ENCODE measurements around the gene CTNNB1. TPM values are rescaled to one million over a fixed set of nuclear protein-coding genes. Genes with fewer than 3 reads are reported as not detected.
A peak's percentile ranks its signal among the peaks of the same experiment; 100 is the strongest.

The CTNNB1 gene
- total RNA-seq, 2 donors from 2014 or later = 109 to 150 TPM

- H3K27ac Mint-ChIP-seq = no peak overlapping the region
- no peaks in the 10 kb centered on the region for H3K9me3 Mint-ChIP-seq
- H3K4me1 Mint-ChIP-seq = peaks cover 57% of the 10 kb centered on the region
- no peak for ATAC-seq (replicated peaks)
- no peak overlapping the region for H3K4me3 Mint-ChIP-seq
- H3K27me3 Mint-ChIP-seq = no peaks in the 10 kb centered on the region
- peaks cover 41% of the 10 kb centered on the region for H3K36me3 Mint-ChIP-seq (ENCODE audit: low read depth)
Observed at GRCh38 chr3:41219424-41219823, 20.1 kb downstream of the CTNNB1 start.

DNA sequence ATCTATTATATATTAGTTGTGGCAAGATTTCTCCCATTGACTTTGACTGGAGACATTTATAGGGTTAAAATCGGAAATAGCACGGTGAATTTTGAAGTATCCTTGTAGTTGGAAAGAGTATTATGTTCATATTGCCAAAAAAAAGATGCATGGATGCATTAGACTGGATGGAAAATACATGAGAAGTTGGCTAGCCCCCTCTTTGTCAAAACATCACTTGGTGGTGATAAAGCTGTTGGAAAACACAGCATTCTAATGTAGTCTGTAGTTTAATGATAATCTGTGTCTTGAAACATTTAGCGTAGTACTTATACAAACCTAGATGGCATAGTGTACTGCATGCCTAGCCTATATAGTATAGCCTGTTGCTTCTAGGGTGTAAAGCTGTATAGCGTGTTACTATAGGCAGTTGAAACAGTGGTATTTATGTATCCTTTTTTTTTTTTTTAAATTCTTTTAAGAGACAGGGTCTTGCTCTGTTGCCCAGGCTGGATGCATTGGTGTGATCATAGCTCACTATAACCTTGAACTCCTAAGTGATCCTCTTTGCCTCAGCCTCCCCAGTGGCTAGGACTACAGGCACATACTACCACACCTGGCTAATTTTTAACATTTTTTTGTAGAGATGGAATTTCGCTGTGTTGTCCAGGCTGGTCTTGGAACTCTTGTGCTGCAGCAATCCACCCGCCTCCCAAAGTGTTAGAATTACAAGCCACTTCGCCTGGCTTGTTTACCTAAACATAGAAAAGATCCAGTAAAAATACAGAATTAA is 21.8 kb downstream of the CTNNB1 start:
- ATAC-seq (replicated peaks) = no peak
- Mint-ChIP-seq H3K4me1 (peaks cover 49% of the 10 kb centered on the region), H3K36me3 (ENCODE audit: low read depth) (peaks cover 53% of the 10 kb centered on the region), H3K27ac (peak overlapping the region; percentile 84), H3K27me3 (no peaks in the 10 kb centered on the region), H3K9me3 (no peaks in the 10 kb centered on the region), H3K4me3 (peak overlapping the region; percentile 42)

DNA sequence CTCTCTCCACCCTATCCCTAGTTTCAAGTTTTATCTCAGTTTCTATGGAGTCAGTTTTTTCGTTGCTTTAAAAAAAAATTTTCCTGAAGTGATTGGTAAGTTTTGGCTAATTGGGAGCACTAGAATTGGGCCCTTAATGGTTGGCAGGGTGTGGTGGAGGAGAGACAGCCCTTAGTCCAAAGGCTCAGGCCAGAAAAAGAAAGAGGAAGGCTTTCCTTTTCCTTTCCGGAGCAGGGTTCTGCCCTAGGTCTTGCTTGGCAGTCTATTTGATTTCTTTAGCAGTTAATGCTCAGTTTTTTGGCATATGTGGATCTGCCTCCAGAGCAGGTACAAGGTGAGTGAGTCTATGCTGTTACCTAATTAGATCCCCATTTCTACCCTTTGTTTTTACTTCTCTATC is 22.7 kb downstream of the CTNNB1 start:
- no peaks in the 10 kb centered on the region for H3K27me3 Mint-ChIP-seq
- peaks cover 62% of the 10 kb centered on the region for H3K36me3 Mint-ChIP-seq (ENCODE audit: low read depth)
- peak; percentile 23 for ATAC-seq (replicated peaks)
- peaks cover 50% of the 10 kb centered on the region for H3K4me1 Mint-ChIP-seq
- no peaks in the 10 kb centered on the region for H3K9me3 Mint-ChIP-seq
- peak overlapping the region; percentile 42 for H3K4me3 Mint-ChIP-seq
- peak overlapping the region; percentile 84 for H3K27ac Mint-ChIP-seq

- peak overlapping the region; percentile 84 for H3K27ac Mint-ChIP-seq
- peak; percentile 45 for ATAC-seq (replicated peaks)
- H3K4me1 Mint-ChIP-seq = peaks cover 49% of the 10 kb centered on the region
- H3K36me3 Mint-ChIP-seq (ENCODE audit: low read depth) = peaks cover 67% of the 10 kb centered on the region
- H3K4me3 Mint-ChIP-seq = peak overlapping the region; percentile 42
- H3K9me3 Mint-ChIP-seq = no peaks in the 10 kb centered on the region
- no peaks in the 10 kb centered on the region for H3K27me3 Mint-ChIP-seq
Observed at GRCh38 chr3:41222501-41222900, 23.2 kb downstream of the CTNNB1 start.

GRCh38 chr3:41223078-41223477 is 23.8 kb downstream of the CTNNB1 start:
- no peak for ATAC-seq (replicated peaks)
- Mint-ChIP-seq H3K4me1 (peaks cover 46% of the 10 kb centered on the region), H3K27ac (peak overlapping the region; percentile 84), H3K27me3 (no peaks in the 10 kb centered on the region), H3K36me3 (ENCODE audit: low read depth) (peaks cover 73% of the 10 kb centered on the region), H3K4me3 (no peak overlapping the region), H3K9me3 (no peaks in the 10 kb centered on the region)

GRCh38 chr3:41223691-41224090 is 24.4 kb downstream of the CTNNB1 start:
- peaks cover 79% of the 10 kb centered on the region for H3K36me3 Mint-ChIP-seq (ENCODE audit: low read depth)
- ATAC-seq (replicated peaks) = no peak
- H3K9me3 Mint-ChIP-seq = no peaks in the 10 kb centered on the region
- no peak overlapping the region for H3K4me3 Mint-ChIP-seq
- peaks cover 51% of the 10 kb centered on the region for H3K4me1 Mint-ChIP-seq
- H3K27me3 Mint-ChIP-seq = no peaks in the 10 kb centered on the region
- no peak overlapping the region for H3K27ac Mint-ChIP-seq

DNA sequence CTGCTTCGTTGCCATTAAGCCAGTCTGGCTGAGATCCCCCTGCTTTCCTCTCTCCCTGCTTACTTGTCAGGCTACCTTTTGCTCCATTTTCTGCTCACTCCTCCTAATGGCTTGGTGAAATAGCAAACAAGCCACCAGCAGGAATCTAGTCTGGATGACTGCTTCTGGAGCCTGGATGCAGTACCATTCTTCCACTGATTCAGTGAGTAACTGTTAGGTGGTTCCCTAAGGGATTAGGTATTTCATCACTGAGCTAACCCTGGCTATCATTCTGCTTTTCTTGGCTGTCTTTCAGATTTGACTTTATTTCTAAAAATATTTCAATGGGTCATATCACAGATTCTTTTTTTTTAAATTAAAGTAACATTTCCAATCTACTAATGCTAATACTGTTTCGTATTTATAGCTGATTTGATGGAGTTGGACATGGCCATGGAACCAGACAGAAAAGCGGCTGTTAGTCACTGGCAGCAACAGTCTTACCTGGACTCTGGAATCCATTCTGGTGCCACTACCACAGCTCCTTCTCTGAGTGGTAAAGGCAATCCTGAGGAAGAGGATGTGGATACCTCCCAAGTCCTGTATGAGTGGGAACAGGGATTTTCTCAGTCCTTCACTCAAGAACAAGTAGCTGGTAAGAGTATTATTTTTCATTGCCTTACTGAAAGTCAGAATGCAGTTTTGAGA is 25.0 kb downstream of the CTNNB1 start:
- H3K4me1 Mint-ChIP-seq = peaks cover 52% of the 10 kb centered on the region
- peak overlapping the region; percentile 54 for H3K27ac Mint-ChIP-seq
- peaks cover 85% of the 10 kb centered on the region for H3K36me3 Mint-ChIP-seq (ENCODE audit: low read depth)
- H3K9me3 Mint-ChIP-seq = no peaks in the 10 kb centered on the region
- H3K4me3 Mint-ChIP-seq = no peak overlapping the region
- ATAC-seq (replicated peaks) = no peak
- no peaks in the 10 kb centered on the region for H3K27me3 Mint-ChIP-seq

- H3K9me3 Mint-ChIP-seq = no peaks in the 10 kb centered on the region
- H3K36me3 Mint-ChIP-seq (ENCODE audit: low read depth) = peaks cover 100% of the 10 kb centered on the region
- ATAC-seq (replicated peaks) = no peak
- no peaks in the 10 kb centered on the region for H3K4me1 Mint-ChIP-seq
- no peak overlapping the region for H3K4me3 Mint-ChIP-seq
- H3K27me3 Mint-ChIP-seq = no peaks in the 10 kb centered on the region
- no peak overlapping the region for H3K27ac Mint-ChIP-seq
Observed at GRCh38 chr3:41234823-41235721, 35.8 kb downstream of the CTNNB1 start.

DNA sequence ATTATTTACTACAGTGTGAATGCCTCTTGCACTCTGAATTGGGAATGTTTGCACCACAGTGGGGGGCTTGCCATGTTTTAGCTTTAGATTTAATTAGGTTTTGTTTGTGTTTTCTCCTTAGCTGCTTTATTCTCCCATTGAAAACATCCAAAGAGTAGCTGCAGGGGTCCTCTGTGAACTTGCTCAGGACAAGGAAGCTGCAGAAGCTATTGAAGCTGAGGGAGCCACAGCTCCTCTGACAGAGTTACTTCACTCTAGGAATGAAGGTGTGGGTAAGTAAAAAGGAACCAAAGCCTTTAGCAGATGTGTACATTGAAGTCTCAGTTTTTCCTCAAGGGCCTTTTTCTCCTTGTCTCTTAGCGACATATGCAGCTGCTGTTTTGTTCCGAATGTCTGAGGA is 36.9 kb downstream of the CTNNB1 start:
- no peak for ATAC-seq (replicated peaks)
- H3K4me3 Mint-ChIP-seq = no peak overlapping the region
- no peaks in the 10 kb centered on the region for H3K9me3 Mint-ChIP-seq
- H3K4me1 Mint-ChIP-seq = no peaks in the 10 kb centered on the region
- no peak overlapping the region for H3K27ac Mint-ChIP-seq
- H3K27me3 Mint-ChIP-seq = no peaks in the 10 kb centered on the region
- H3K36me3 Mint-ChIP-seq (ENCODE audit: low read depth) = peaks cover 100% of the 10 kb centered on the region

- Mint-ChIP-seq H3K4me1 (no peaks in the 10 kb centered on the region), H3K9me3 (no peaks in the 10 kb centered on the region), H3K27me3 (no peaks in the 10 kb centered on the region), H3K36me3 (ENCODE audit: low read depth) (peaks cover 94% of the 10 kb centered on the region), H3K27ac (peak overlapping the region; percentile 44), H3K4me3 (no peak overlapping the region)
- ATAC-seq (replicated peaks) = no peak
Observed at GRCh38 chr3:41237907-41238306, 38.6 kb downstream of the CTNNB1 start.

- Mint-ChIP-seq H3K27ac (peak overlapping the region; percentile 48), H3K4me1 (no peaks in the 10 kb centered on the region), H3K9me3 (no peaks in the 10 kb centered on the region), H3K36me3 (ENCODE audit: low read depth) (peaks cover 80% of the 10 kb centered on the region), H3K4me3 (no peak overlapping the region), H3K27me3 (no peaks in the 10 kb centered on the region)
- no peak for ATAC-seq (replicated peaks)
Observed at GRCh38 chr3:41239587-41239986, 40.3 kb downstream of the CTNNB1 start.

- H3K36me3 Mint-ChIP-seq (ENCODE audit: low read depth) = peaks cover 71% of the 10 kb centered on the region
- H3K27ac Mint-ChIP-seq = peak overlapping the region; percentile 25
- H3K4me1 Mint-ChIP-seq = no peaks in the 10 kb centered on the region
- no peak overlapping the region for H3K4me3 Mint-ChIP-seq
- no peaks in the 10 kb centered on the region for H3K27me3 Mint-ChIP-seq
- no peaks in the 10 kb centered on the region for H3K9me3 Mint-ChIP-seq
- no peak for ATAC-seq (replicated peaks)
Observed at GRCh38 chr3:41241161-41241560, 41.9 kb downstream of the CTNNB1 start.

DNA sequence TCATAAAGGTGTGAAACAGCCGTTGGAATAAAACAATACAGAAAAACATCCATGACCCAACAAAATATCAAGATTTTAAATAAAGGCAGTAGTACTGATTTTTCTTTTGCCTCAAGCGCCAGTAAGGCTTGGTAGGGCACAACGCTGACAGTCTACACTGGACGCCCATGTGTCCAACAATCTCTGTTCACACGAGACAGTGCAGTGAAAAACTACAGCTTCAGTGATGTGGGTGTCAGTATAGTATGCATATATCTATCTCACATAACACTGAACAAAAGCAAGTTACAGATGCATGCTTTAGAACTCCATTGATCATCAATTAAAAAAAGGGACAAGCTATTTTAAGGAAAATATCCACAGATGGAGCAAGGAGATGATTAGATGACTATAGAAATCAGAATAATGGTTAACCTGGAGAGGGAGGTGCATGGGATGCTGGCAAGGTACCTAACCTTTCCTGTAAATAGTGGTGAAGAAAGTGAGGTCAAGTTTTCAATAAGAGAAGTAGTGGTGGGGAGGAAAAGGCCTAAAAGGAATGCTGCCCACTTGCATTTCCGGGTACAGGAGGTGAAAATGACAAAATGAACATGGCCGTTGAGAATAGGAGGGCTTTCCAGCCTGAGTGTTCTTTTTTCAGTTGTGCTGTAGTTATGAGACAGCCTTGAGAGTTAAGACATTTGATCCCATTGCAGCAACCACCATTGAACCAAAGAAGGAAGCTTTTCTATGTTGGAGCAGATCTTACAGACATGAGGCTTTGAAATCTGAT is 42.7 kb downstream of the CTNNB1 start:
- no peak for ATAC-seq (replicated peaks)
- Mint-ChIP-seq H3K4me1 (no peaks in the 10 kb centered on the region), H3K27ac (peak overlapping the region; percentile 15), H3K4me3 (no peak overlapping the region), H3K27me3 (no peaks in the 10 kb centered on the region), H3K9me3 (no peaks in the 10 kb centered on the region), H3K36me3 (ENCODE audit: low read depth) (peaks cover 63% of the 10 kb centered on the region)

DNA sequence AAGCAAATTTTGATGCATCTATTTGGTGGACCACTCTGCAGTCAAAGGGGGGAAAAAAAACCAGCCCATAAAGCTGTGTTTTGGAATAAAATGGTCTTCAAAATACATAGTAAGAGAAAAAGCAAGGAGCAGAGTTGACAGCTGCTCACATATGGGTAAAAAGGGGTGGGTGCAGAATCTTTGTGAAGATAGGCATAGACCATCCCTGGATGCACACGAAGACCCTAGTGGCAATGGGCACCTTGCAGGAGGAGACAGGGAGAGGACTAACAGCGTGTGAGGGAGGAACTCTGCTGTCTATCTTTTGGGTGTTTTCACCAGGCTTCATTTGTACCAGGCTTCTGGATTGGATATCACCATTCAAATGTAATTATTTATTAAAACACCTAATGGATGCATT is 43.9 kb downstream of the CTNNB1 start:
- ATAC-seq (replicated peaks) = no peak
- H3K27me3 Mint-ChIP-seq = no peaks in the 10 kb centered on the region
- no peak overlapping the region for H3K4me3 Mint-ChIP-seq
- no peaks in the 10 kb centered on the region for H3K9me3 Mint-ChIP-seq
- H3K27ac Mint-ChIP-seq = peak overlapping the region; percentile 15
- peaks cover 51% of the 10 kb centered on the region for H3K36me3 Mint-ChIP-seq (ENCODE audit: low read depth)
- no peaks in the 10 kb centered on the region for H3K4me1 Mint-ChIP-seq

Data from activated T-helper 17 cell treated with anti-CD3 and anti-CD28 coated beads, Interleukin-2, amount 50 U/mL, for 72 hours (primary cell).